Right lobe of liver (tissue), 6 donors: Measurements from ENCODE around the gene EIPR1. TPM values are rescaled to one million over a fixed set of nuclear protein-coding genes. Genes with fewer than 3 reads are reported as not detected.

Experiments
- ATAC-seq, 4 donors: fragments of 200-7000 bp; cut with Tn5 transposase; one replicate each; pipeline ENCODE4 v1.9.1; 2020; ENCODE audit warnings: mild to moderate bottlenecking in 4 of 4, moderate library complexity in 4 of 4
- DNase-seq, 3 donors: peaks; one replicate each; pipeline ENCODE4 v3.0.0-alpha.2; 2020
- H3K27ac ChIP-seq, 3 donors: fragments of 200-600 bp; one replicate each; pipeline ENCODE4 v1.8.0; 2022
- H3K27me3 ChIP-seq, 2 donors: fragments of 200-600 bp; one replicate each; pipeline ENCODE4 v1.8.0; 2022
- H3K36me3 ChIP-seq, 4 donors: fragments of 200-600 bp; sonication (generic) in 1 of 4; one replicate each; pipeline versions ENCODE4 v1.5.1 to v1.8.0; 2017 to 2022; ENCODE audit warnings: control low read depth in 1 of 4
- H3K4me1 ChIP-seq, 4 donors: fragments of 200-600 bp; sonication (generic) in 1 of 4; one replicate each; pipeline versions ENCODE4 v1.5.1 to v1.8.0; 2017 to 2022; ENCODE audit warnings: control low read depth in 1 of 4
- H3K4me3 ChIP-seq, 3 donors: fragments of 200-600 bp; one replicate each; pipeline ENCODE4 v1.8.0; 2022
- H3K9me3 ChIP-seq, 4 donors: fragments of 200-600 bp; sonication (generic) in 1 of 4; one replicate each; pipeline versions ENCODE4 v1.5.1 to v1.8.0; 2017 to 2022; ENCODE audit warnings: control low read depth in 1 of 4
- POLR2A ChIP-seq: fragments of 450-650 bp; IDR thresholded peaks from one replicate; pipeline ENCODE4 v1.6.1; 2017; ENCODE audit warnings: antibody characterized with exemption, mild to moderate bottlenecking
- WGBS: methylation state at CpG from one replicate; pipeline ENCODE4 v1.1.6; 2018; ENCODE audit warnings: low coverage, low lambda C conversion rate; ENCODE audit not compliant: insufficient coverage; ENCODE audit errors: missing lambda C conversion rate; 5-methylcytosine and 5-hydroxymethylcytosine counted together
- intact Hi-C, 2 donors: fragments of 100-400 bp; cut with DNase I; formaldehyde crosslinking; loops; one replicate each; pipeline versions ENCODE4 v1.11.2 to v1.14.1; 2022
- total RNA-seq, 6 experiments: library from RNA; depleted of rRNA in 2 of 6; stranded (reverse); fragments of >200 nt in 2 of 6; fragmentation: NEBNext Ultra II Directional in 3 of 6; extraction: Animal tissue kit (Norgen Biotek cat#: 25700) in 3 of 6; gene quantifications; one replicate each; pipeline versions ENCODE4 v1.1.0 to v1.2.4, GENCODE V29; 2016 to 2023
- TF ChIP-seq, protein P1 (sequence below), 4 donors: fragments of 200-600 bp in 3 of 4; fragments of 450-650 bp in 1 of 4; IDR thresholded peaks; one replicate each; pipeline versions ENCODE4 v1.5.1 to v1.8.0; 2016 to 2022; ENCODE audit warnings: antibody characterized with exemption in 4 of 4, mild to moderate bottlenecking in 2 of 4
- donor health status: DM: no; HTN: yes; CAD: no.
- donor health status: DM: no; HTN: no; CAD: no.
- donor health status: DM: no; HTN: no; CAD: no.
- donor health status: DM: no; HTN: yes; CAD: no.
- donor health status: DM: no; HTN: yes; CAD: no.

Gene EIPR1
- total RNA-seq, 6 experiments from 2014 or later = 6.8 to 40.6 (median 11.6) TPM

DNA sequence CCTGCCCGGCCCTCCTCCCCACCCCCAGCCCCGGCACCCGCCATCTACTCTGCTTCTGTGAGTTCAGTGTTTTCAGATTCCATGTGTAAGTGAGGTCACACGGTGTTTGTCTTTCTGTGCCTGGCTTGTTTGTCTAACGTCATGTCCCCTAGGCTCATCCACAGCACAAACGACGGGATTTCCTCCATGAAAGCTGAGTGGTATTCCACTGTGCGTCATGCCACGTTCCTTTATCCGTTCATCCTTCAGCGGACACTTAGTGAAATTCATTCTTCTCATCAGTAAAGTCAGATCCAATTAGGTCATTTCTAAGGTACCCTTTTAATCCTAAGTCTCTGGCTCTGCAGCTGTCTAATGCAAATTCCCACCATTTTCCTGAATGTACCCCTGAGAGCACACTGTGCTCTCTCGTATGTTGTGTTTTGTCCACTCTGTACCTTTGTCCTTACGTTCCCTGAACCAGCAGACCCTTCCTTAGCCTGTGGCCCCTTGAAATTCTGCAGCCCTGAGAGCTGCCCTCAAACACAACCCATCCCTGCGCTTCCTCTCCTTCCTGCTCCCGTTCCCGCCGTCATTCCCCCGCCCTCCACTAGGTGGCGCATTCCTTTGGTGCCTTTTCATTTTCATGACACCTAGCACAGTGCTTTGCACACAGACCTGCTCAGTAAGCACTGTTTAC lies 46.0 kb upstream of the EIPR1 start:
- intact Hi-C loops = no loop called here
- peak; percentile 79 to 88 (median 86) for ATAC-seq
- TF ChIP-seq POLR2A = no peak
- TF ChIP-seq, protein P1, sequence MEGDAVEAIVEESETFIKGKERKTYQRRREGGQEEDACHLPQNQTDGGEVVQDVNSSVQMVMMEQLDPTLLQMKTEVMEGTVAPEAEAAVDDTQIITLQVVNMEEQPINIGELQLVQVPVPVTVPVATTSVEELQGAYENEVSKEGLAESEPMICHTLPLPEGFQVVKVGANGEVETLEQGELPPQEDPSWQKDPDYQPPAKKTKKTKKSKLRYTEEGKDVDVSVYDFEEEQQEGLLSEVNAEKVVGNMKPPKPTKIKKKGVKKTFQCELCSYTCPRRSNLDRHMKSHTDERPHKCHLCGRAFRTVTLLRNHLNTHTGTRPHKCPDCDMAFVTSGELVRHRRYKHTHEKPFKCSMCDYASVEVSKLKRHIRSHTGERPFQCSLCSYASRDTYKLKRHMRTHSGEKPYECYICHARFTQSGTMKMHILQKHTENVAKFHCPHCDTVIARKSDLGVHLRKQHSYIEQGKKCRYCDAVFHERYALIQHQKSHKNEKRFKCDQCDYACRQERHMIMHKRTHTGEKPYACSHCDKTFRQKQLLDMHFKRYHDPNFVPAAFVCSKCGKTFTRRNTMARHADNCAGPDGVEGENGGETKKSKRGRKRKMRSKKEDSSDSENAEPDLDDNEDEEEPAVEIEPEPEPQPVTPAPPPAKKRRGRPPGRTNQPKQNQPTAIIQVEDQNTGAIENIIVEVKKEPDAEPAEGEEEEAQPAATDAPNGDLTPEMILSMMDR (IDR thresholded peaks at IDR 0.05) = peak; percentile 77 to 99 (median 96)
- peak in 2 of 3 donors; percentile 57 to 74 for DNase-seq
- H3K4me3 ChIP-seq = no peak overlapping the region
- 56% methylated on average over 18 of the region's 19 CpGs for WGBS
- H3K36me3 ChIP-seq = peaks cover 0 to 38% (median 17%) of the 10 kb centered on the region in 4 donors
- peak overlapping the region in 1 of 3 donors; percentile 5 for H3K27ac ChIP-seq
- no peaks in the 10 kb centered on the region for H3K9me3 ChIP-seq
- peaks cover 0 to 11% (median 4%) of the 10 kb centered on the region in 4 donors for H3K4me1 ChIP-seq
- no peaks in the 10 kb centered on the region for H3K27me3 ChIP-seq

DNA sequence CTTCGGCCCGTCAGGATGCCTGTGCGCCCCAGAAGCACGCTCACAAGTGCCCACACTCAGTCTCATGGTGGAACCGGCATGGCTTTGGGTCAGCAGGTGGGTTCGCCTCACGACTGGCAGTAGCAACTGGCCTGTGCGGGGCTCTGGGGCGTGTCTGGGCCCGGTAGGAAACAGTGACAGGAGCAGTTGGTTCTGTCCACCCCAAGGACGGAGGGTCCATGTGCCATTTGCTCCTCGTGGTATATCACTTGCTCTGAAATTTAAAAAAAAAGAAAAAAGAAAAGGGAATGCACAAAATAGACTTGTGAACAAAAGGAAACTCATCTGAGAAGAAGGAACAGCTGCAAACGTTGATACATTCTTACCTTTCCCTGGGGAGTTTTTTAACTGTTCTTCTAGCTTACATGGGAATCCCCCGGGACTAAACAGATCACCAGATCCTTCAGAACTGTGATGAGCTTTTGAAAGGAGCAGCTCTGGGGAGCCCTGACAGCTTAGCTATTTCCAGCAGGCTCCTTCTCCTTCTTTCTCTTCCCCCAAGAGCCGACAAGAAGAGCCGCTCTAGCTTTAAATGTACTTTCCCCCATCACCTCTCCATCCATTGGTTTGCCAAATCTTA lies 44.7 kb upstream of the EIPR1 start:
- DNase-seq = no peak
- WGBS = 94% methylated on average over 13 of the region's 16 CpGs
- no peak overlapping the region for H3K4me3 ChIP-seq
- H3K27ac ChIP-seq = no peak overlapping the region
- TF ChIP-seq, protein P1 (IDR thresholded peaks at IDR 0.05) = no peak
- no peak for TF ChIP-seq POLR2A
- ATAC-seq = no peak
- intact Hi-C loops = no loop called here
- no peaks in the 10 kb centered on the region for H3K9me3 ChIP-seq
- peaks cover 0 to 35% (median 19%) of the 10 kb centered on the region in 4 donors for H3K36me3 ChIP-seq
- peaks cover 0 to 11% (median 4%) of the 10 kb centered on the region in 4 donors for H3K4me1 ChIP-seq
- H3K27me3 ChIP-seq = no peaks in the 10 kb centered on the region

DNA sequence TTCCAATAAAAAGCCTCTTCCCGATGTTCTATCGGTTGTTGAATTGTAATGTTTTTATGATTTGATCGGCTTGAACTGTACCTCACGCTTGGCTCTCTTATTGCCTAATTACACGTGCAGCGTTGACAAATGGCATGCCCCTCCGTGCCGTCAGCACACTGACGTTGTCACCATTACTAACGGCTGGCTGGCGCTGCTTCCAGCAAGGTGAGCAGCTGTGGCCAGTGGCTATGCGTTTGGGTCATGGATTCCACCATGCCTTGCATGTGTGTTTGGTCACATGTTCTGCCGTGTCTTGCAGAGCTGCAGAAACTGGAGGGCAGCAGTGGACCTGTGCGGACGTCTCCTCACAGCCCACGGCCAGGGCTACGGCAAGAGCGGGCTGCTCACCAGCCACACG lies 44.0 kb upstream of the EIPR1 start:
- ATAC-seq = no peak
- no peak for DNase-seq
- Histone ChIP-seq H3K27me3 (no peaks in the 10 kb centered on the region), H3K27ac (no peak overlapping the region), H3K4me3 (no peak overlapping the region), H3K4me1 (peaks cover 0 to 11% (median 4%) of the 10 kb centered on the region in 4 donors), H3K36me3 (peaks cover 0 to 32% (median 18%) of the 10 kb centered on the region in 4 donors), H3K9me3 (no peaks in the 10 kb centered on the region)
- no peak for TF ChIP-seq POLR2A
- 92% methylated on average over 13 of the region's 19 CpGs for WGBS
- intact Hi-C loops = no loop called here

DNA sequence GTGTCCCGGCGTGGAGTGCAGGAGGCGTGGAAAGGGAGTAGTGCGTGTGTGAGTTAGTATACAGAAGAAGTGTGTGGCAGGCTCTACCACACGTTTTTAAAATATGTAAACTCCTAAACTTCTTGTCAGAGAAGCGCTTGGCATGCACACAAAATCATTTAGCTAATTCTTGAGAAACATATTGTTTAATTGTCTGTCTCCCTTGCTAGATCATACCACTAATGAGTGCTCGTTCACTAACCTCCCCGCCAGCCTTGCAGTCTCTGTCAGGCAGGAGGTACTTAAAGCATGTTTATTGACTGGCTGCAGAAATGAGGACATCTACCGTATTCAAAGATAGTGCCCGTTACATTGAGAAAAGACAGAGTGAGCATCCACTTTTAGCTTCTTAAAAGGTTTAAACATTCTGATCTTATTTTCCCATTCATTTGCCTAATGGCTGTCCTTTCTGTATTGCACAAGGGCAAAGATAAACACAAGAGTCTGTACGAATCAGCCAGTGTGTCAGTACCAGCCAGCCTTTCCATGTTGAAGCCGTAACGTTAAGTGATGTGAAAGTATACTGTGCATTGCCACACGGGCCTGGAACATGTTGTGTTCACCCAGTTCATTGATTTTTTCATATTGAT lies 43.3 kb upstream of the EIPR1 start:
- H3K9me3 ChIP-seq = no peaks in the 10 kb centered on the region
- WGBS = 82% methylated on average over 12 of the region's 14 CpGs

More for the DNA sequence above, 43.3 kb upstream of the EIPR1 start:
- Histone ChIP-seq H3K36me3 (peaks cover 0 to 29% (median 14%) of the 10 kb centered on the region in 4 donors), H3K4me3 (no peak overlapping the region), H3K4me1 (peaks cover 0 to 11% (median 4%) of the 10 kb centered on the region in 4 donors), H3K27ac (no peak overlapping the region), H3K27me3 (no peaks in the 10 kb centered on the region)
- TF ChIP-seq, protein P1 (IDR thresholded peaks at IDR 0.05) = no peak
- TF ChIP-seq POLR2A = no peak
- DNase-seq (no peak), ATAC-seq (peak in 1 of 4 donors; percentile 29)
- intact Hi-C loops = no loop called here
